ENCODE measurements around the gene KLF9.

DNA sequence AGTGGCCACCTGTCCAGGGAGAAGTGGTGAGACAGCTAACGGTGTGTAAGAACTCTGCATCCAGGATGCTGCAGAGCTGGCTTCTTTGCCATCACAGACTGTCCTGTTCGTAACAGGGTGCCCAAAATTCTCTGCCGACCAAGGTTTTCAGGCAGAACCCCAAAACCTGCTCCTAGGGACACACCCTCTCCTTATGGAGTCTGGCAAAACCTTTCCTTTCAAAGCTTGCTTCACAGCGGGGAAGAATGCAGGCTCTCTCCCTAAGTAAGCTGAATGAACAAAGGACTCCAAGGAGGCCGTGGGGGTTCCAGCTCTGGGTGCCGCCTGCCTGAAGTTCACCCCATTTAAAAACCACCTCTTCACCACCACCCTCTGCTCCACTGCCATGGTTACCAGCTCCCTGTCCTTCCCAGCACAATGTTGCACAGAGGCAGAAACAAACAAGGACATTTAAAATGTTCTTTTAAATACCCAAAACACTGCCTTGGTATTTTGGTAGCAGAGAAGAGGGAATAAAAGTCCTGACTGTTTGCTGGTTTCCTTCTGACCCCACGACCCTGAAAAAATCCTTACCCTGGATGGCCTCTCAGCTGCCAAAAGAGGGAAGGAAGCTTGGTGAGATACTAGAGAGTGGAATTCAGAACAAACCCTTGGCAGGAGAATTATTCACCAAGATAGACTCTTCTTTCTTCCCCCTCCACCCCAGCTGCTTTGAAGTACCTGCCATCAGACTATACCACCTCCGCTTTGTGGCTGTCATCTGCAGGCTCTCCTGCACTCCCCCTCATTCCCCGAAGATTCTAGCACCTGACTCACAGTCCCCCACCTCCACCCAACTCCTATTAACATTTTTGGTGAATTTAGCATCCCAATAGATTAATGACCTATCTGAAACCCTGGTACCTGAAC is 7.1 kb upstream of the KLF9 start:
- no peak for TF ChIP-seq CTCF (IDR thresholded peaks at IDR 0.05)
- TF ChIP-seq POLR2A (IDR thresholded peaks at IDR 0.05), result no peak
